Measurements from ENCODE around the gene PTCH2.

PTCH2 gene

GRCh38 chr1:44842862-44843655, at the start of gene PTCH2:
TSS of gene PTCH2 (minus strand) at chr1:44843253. CDS start at chr1:44842932, 321 bp downstream.
- Histone ChIP-seq H3K27ac (ENCODE audit: low read depth, low read length) (no peak within 1 kb of the TSS), H3K4me3 (ENCODE audit: low read depth in 1 of 2, low read length in 2 of 2) (peak within 1 kb of the TSS; percentile 49 to 60), H3K36me3 (ENCODE audit: control insufficient read depth in 1 of 2, insufficient read depth in 2 of 2, low read length in 2 of 2) (no peaks in the 10 kb centered on the region), H3K4me1 (ENCODE audit: control insufficient read depth in 1 of 2, insufficient read depth in 2 of 2, low read length in 2 of 2) (no peaks in the 10 kb centered on the region), H3K27me3 (ENCODE audit: control insufficient read depth in 1 of 2, insufficient read depth in 2 of 2, low read length in 2 of 2) (no peaks in the 10 kb centered on the region), H3K9me3 (ENCODE audit: control insufficient read depth in 1 of 2, low read length in 2 of 2) (no peaks in the 10 kb centered on the region), H3K9ac (ENCODE audit: low read depth in 1 of 2, low read length in 2 of 2) (peak within 1 kb of the TSS in 1 of 2 donors; percentile 59)

GRCh38 chr1:44890007-44890406, 47.0 kb upstream of the PTCH2 start:
- no peak overlapping the region for H3K27ac ChIP-seq (ENCODE audit: low read depth, low read length)
- peaks cover 6 to 12% of the 10 kb centered on the region in 2 donors for H3K36me3 ChIP-seq (ENCODE audit: control insufficient read depth in 1 of 2, insufficient read depth in 2 of 2, low read length in 2 of 2)
- peaks cover 9 to 11% of the 10 kb centered on the region in 2 donors for H3K9me3 ChIP-seq (ENCODE audit: control insufficient read depth in 1 of 2, low read length in 2 of 2)
- H3K9ac ChIP-seq (ENCODE audit: low read depth in 1 of 2, low read length in 2 of 2): no peak overlapping the region
- H3K4me1 ChIP-seq (ENCODE audit: control insufficient read depth in 1 of 2, insufficient read depth in 2 of 2, low read length in 2 of 2): no peaks in the 10 kb centered on the region
- H3K4me3 ChIP-seq (ENCODE audit: low read depth in 1 of 2, low read length in 2 of 2): no peak overlapping the region
- H3K27me3 ChIP-seq (ENCODE audit: control insufficient read depth in 1 of 2, insufficient read depth in 2 of 2, low read length in 2 of 2): no peaks in the 10 kb centered on the region

GRCh38 chr1:44885406-44885805, 42.4 kb upstream of the PTCH2 start:
- H3K36me3 ChIP-seq (ENCODE audit: control insufficient read depth in 1 of 2, insufficient read depth in 2 of 2, low read length in 2 of 2): peaks cover 11 to 14% of the 10 kb centered on the region in 2 donors
- peaks cover 0 to 4% of the 10 kb centered on the region in 2 donors for H3K4me1 ChIP-seq (ENCODE audit: control insufficient read depth in 1 of 2, insufficient read depth in 2 of 2, low read length in 2 of 2)
- no peak overlapping the region for H3K4me3 ChIP-seq (ENCODE audit: low read depth in 1 of 2, low read length in 2 of 2)
- H3K9me3 ChIP-seq (ENCODE audit: control insufficient read depth in 1 of 2, low read length in 2 of 2): peaks cover 6 to 8% of the 10 kb centered on the region in 2 donors
- no peaks in the 10 kb centered on the region for H3K27me3 ChIP-seq (ENCODE audit: control insufficient read depth in 1 of 2, insufficient read depth in 2 of 2, low read length in 2 of 2)
- H3K9ac ChIP-seq (ENCODE audit: low read depth in 1 of 2, low read length in 2 of 2): no peak overlapping the region
- no peak overlapping the region for H3K27ac ChIP-seq (ENCODE audit: low read depth, low read length)

- Histone ChIP-seq H3K36me3 (ENCODE audit: control insufficient read depth in 1 of 2, insufficient read depth in 2 of 2, low read length in 2 of 2) (peaks cover 12 to 20% of the 10 kb centered on the region in 2 donors), H3K4me3 (ENCODE audit: low read depth in 1 of 2, low read length in 2 of 2) (no peak overlapping the region), H3K27ac (ENCODE audit: low read depth, low read length) (no peak overlapping the region), H3K9ac (ENCODE audit: low read depth in 1 of 2, low read length in 2 of 2) (no peak overlapping the region), H3K9me3 (ENCODE audit: control insufficient read depth in 1 of 2, low read length in 2 of 2) (peaks cover 1 to 8% of the 10 kb centered on the region in 2 donors), H3K4me1 (ENCODE audit: control insufficient read depth in 1 of 2, insufficient read depth in 2 of 2, low read length in 2 of 2) (peaks cover 0 to 4% of the 10 kb centered on the region in 2 donors), H3K27me3 (ENCODE audit: control insufficient read depth in 1 of 2, insufficient read depth in 2 of 2, low read length in 2 of 2) (no peaks in the 10 kb centered on the region)
Measured at GRCh38 chr1:44884746-44885145, 41.7 kb upstream of the PTCH2 start.

- H3K27me3 ChIP-seq (ENCODE audit: control insufficient read depth in 1 of 2, insufficient read depth in 2 of 2, low read length in 2 of 2): no peaks in the 10 kb centered on the region
- peaks cover 18 to 35% of the 10 kb centered on the region in 2 donors for H3K36me3 ChIP-seq (ENCODE audit: control insufficient read depth in 1 of 2, insufficient read depth in 2 of 2, low read length in 2 of 2)
- H3K9ac ChIP-seq (ENCODE audit: low read depth in 1 of 2, low read length in 2 of 2): no peak overlapping the region
- no peaks in the 10 kb centered on the region for H3K9me3 ChIP-seq (ENCODE audit: control insufficient read depth in 1 of 2, low read length in 2 of 2)
- H3K27ac ChIP-seq (ENCODE audit: low read depth, low read length): no peak overlapping the region
- H3K4me1 ChIP-seq (ENCODE audit: control insufficient read depth in 1 of 2, insufficient read depth in 2 of 2, low read length in 2 of 2): peaks cover 0 to 4% of the 10 kb centered on the region in 2 donors
- H3K4me3 ChIP-seq (ENCODE audit: low read depth in 1 of 2, low read length in 2 of 2): no peak overlapping the region
Measured at GRCh38 chr1:44881011-44881632, 38.1 kb upstream of the PTCH2 start.

- Histone ChIP-seq H3K27me3 (ENCODE audit: control insufficient read depth in 1 of 2, insufficient read depth in 2 of 2, low read length in 2 of 2) (no peaks in the 10 kb centered on the region), H3K27ac (ENCODE audit: low read depth, low read length) (no peak overlapping the region), H3K4me1 (ENCODE audit: control insufficient read depth in 1 of 2, insufficient read depth in 2 of 2, low read length in 2 of 2) (no peaks in the 10 kb centered on the region), H3K9ac (ENCODE audit: low read depth in 1 of 2, low read length in 2 of 2) (no peak overlapping the region), H3K4me3 (ENCODE audit: low read depth in 1 of 2, low read length in 2 of 2) (no peak overlapping the region), H3K9me3 (ENCODE audit: control insufficient read depth in 1 of 2, low read length in 2 of 2) (no peaks in the 10 kb centered on the region), H3K36me3 (ENCODE audit: control insufficient read depth in 1 of 2, insufficient read depth in 2 of 2, low read length in 2 of 2) (peaks cover 12 to 38% of the 10 kb centered on the region in 2 donors)
Measured at GRCh38 chr1:44874155-44874554, 31.1 kb upstream of the PTCH2 start.

- no peaks in the 10 kb centered on the region for H3K9me3 ChIP-seq (ENCODE audit: control insufficient read depth in 1 of 2, low read length in 2 of 2)
- H3K36me3 ChIP-seq (ENCODE audit: control insufficient read depth in 1 of 2, insufficient read depth in 2 of 2, low read length in 2 of 2): peaks cover 16 to 26% of the 10 kb centered on the region in 2 donors
- no peaks in the 10 kb centered on the region for H3K27me3 ChIP-seq (ENCODE audit: control insufficient read depth in 1 of 2, insufficient read depth in 2 of 2, low read length in 2 of 2)
- no peak overlapping the region for H3K9ac ChIP-seq (ENCODE audit: low read depth in 1 of 2, low read length in 2 of 2)
- H3K4me3 ChIP-seq (ENCODE audit: low read depth in 1 of 2, low read length in 2 of 2): no peak overlapping the region
- H3K27ac ChIP-seq (ENCODE audit: low read depth, low read length): no peak overlapping the region
- no peaks in the 10 kb centered on the region for H3K4me1 ChIP-seq (ENCODE audit: control insufficient read depth in 1 of 2, insufficient read depth in 2 of 2, low read length in 2 of 2)
Measured at GRCh38 chr1:44870096-44870495, 27.0 kb upstream of the PTCH2 start.

GRCh38 chr1:44867801-44868200, 24.7 kb upstream of the PTCH2 start:
- Histone ChIP-seq H3K9ac (ENCODE audit: low read depth in 1 of 2, low read length in 2 of 2) (no peak overlapping the region), H3K27ac (ENCODE audit: low read depth, low read length) (no peak overlapping the region), H3K4me3 (ENCODE audit: low read depth in 1 of 2, low read length in 2 of 2) (no peak overlapping the region), H3K27me3 (ENCODE audit: control insufficient read depth in 1 of 2, insufficient read depth in 2 of 2, low read length in 2 of 2) (no peaks in the 10 kb centered on the region), H3K36me3 (ENCODE audit: control insufficient read depth in 1 of 2, insufficient read depth in 2 of 2, low read length in 2 of 2) (peaks cover 15 to 16% of the 10 kb centered on the region in 2 donors), H3K9me3 (ENCODE audit: control insufficient read depth in 1 of 2, low read length in 2 of 2) (no peaks in the 10 kb centered on the region), H3K4me1 (ENCODE audit: control insufficient read depth in 1 of 2, insufficient read depth in 2 of 2, low read length in 2 of 2) (no peaks in the 10 kb centered on the region)

GRCh38 chr1:44862829-44863401, 19.9 kb upstream of the PTCH2 start:
- Histone ChIP-seq H3K9ac (ENCODE audit: low read depth in 1 of 2, low read length in 2 of 2) (no peak overlapping the region), H3K27ac (ENCODE audit: low read depth, low read length) (no peak overlapping the region), H3K27me3 (ENCODE audit: control insufficient read depth in 1 of 2, insufficient read depth in 2 of 2, low read length in 2 of 2) (no peaks in the 10 kb centered on the region), H3K9me3 (ENCODE audit: control insufficient read depth in 1 of 2, low read length in 2 of 2) (no peaks in the 10 kb centered on the region), H3K36me3 (ENCODE audit: control insufficient read depth in 1 of 2, insufficient read depth in 2 of 2, low read length in 2 of 2) (peaks cover 3 to 8% of the 10 kb centered on the region in 2 donors), H3K4me1 (ENCODE audit: control insufficient read depth in 1 of 2, insufficient read depth in 2 of 2, low read length in 2 of 2) (peaks cover 0 to 4% of the 10 kb centered on the region in 2 donors), H3K4me3 (ENCODE audit: low read depth in 1 of 2, low read length in 2 of 2) (no peak overlapping the region)

- Histone ChIP-seq H3K4me3 (ENCODE audit: low read depth in 1 of 2, low read length in 2 of 2) (no peak overlapping the region), H3K9me3 (ENCODE audit: control insufficient read depth in 1 of 2, low read length in 2 of 2) (no peaks in the 10 kb centered on the region), H3K27ac (ENCODE audit: low read depth, low read length) (no peak overlapping the region), H3K36me3 (ENCODE audit: control insufficient read depth in 1 of 2, insufficient read depth in 2 of 2, low read length in 2 of 2) (peaks cover 0 to 14% of the 10 kb centered on the region in 2 donors), H3K4me1 (ENCODE audit: control insufficient read depth in 1 of 2, insufficient read depth in 2 of 2, low read length in 2 of 2) (peaks cover 0 to 4% of the 10 kb centered on the region in 2 donors), H3K27me3 (ENCODE audit: control insufficient read depth in 1 of 2, insufficient read depth in 2 of 2, low read length in 2 of 2) (no peaks in the 10 kb centered on the region), H3K9ac (ENCODE audit: low read depth in 1 of 2, low read length in 2 of 2) (no peak overlapping the region)
Measured at GRCh38 chr1:44860891-44861425, 17.9 kb upstream of the PTCH2 start.
